HepG2 (cell line): ENCODE measurements around the gene PIK3R1. TPM values are rescaled to one million over a fixed set of nuclear protein-coding genes. Genes with fewer than 3 reads are reported as not detected.

Experiments
- ARHGAP35 ChIP-seq: sonication (generic); formaldehyde crosslinking; IDR thresholded peaks from 2 replicates; pipeline ENCODE4 v1.9.0; 2022; ENCODE audit warnings: mild to moderate bottlenecking, inconsistent platforms, moderate library complexity, missing genetic modification reagents, borderline replicate concordance
- BCLAF1 ChIP-seq: fragments of 450-650 bp; IDR thresholded peaks from 2 replicates; pipeline ENCODE4 v1.6.1; 2017; ENCODE audit warnings: mild to moderate bottlenecking
- BRCA1 ChIP-seq: sonication (generic); formaldehyde crosslinking; IDR thresholded peaks from 2 replicates; pipeline ENCODE4 v1.4.0; 2020; ENCODE audit warnings: missing genetic modification reagents
- GTF3A ChIP-seq: sonication (generic); formaldehyde crosslinking; conservative IDR thresholded peaks from 2 replicates; pipeline ENCODE4 v1.4.0; 2020; ENCODE audit warnings: mild to moderate bottlenecking, missing genetic modification reagents
- HCFC1 ChIP-seq: fragments of 150-350 bp; IDR thresholded peaks from 2 replicates; pipeline ENCODE4 v1.6.1; 2014; ENCODE audit warnings: low read depth, low read length
- HDAC2 ChIP-seq: sonication (generic); formaldehyde crosslinking; IDR thresholded peaks from 2 replicates; pipeline ENCODE4 v1.4.0; 2020; ENCODE audit warnings: missing genetic modification reagents
- MATR3 ChIP-seq: sonication (generic); formaldehyde crosslinking; IDR thresholded peaks from 2 replicates; pipeline ENCODE4 v1.4.0; 2020; ENCODE audit warnings: missing genetic modification reagents
- MED13 ChIP-seq: sonication (generic); formaldehyde crosslinking; IDR thresholded peaks from 2 replicates; pipeline ENCODE4 v1.5.0; 2020; ENCODE audit warnings: missing genetic modification reagents
- MLX ChIP-seq: IDR thresholded peaks from 2 replicates; pipeline ENCODE4 v1.6.1; 2016
- MTA3 ChIP-seq: sonication (generic); formaldehyde crosslinking; IDR thresholded peaks from 2 replicates; pipeline ENCODE4 v1.4.0; 2020; ENCODE audit warnings: missing genetic modification reagents
- MYPOP ChIP-seq: sonication (generic); formaldehyde crosslinking; IDR thresholded peaks from 2 replicates; pipeline ENCODE4 v1.8.1; 2023; ENCODE audit warnings: mild to moderate bottlenecking, moderate library complexity, missing genetic modification reagents
- RFX3 ChIP-seq: IDR thresholded peaks from 2 replicates; pipeline ENCODE4 v1.6.1; 2016; ENCODE audit warnings: missing biosample characterization, missing genetic modification reagents
- SMARCC2 ChIP-seq: fragments of 450-650 bp; IDR thresholded peaks from 2 replicates; pipeline ENCODE4 v1.6.1; 2017; ENCODE audit warnings: antibody characterized with exemption, mild to moderate bottlenecking
- STAG1 ChIP-seq: sonication (generic); formaldehyde crosslinking; IDR thresholded peaks from 2 replicates; pipeline ENCODE4 v1.4.0; 2020; ENCODE audit warnings: missing genetic modification reagents
- TEAD3 ChIP-seq: optimal IDR thresholded peaks from 2 replicates; pipeline ENCODE3; 2016; ENCODE audit warnings: borderline replicate concordance
- YEATS2 ChIP-seq: sonication (generic); formaldehyde crosslinking; IDR thresholded peaks from 2 replicates; pipeline ENCODE4 v1.4.0; 2020; ENCODE audit warnings: missing genetic modification reagents, borderline replicate concordance
- ZKSCAN8 ChIP-seq: IDR thresholded peaks from 2 replicates; pipeline ENCODE4 v1.6.1; 2016; ENCODE audit warnings: borderline replicate concordance, missing genetic modification reagents, missing compliant biosample characterization
- ZMYM3 ChIP-seq: sonication (generic); formaldehyde crosslinking; IDR thresholded peaks from 2 replicates; pipeline ENCODE4 v1.5.1; 2020; ENCODE audit warnings: mild to moderate bottlenecking, missing genetic modification reagents
- ZNF546 ChIP-seq: sonication (generic); formaldehyde crosslinking; conservative IDR thresholded peaks from 2 replicates; pipeline ENCODE4 v1.8.1; 2023; ENCODE audit warnings: mild to moderate bottlenecking, missing genetic modification reagents
- ZNF567 ChIP-seq: sonication (generic); formaldehyde crosslinking; IDR thresholded peaks from 2 replicates; pipeline ENCODE4 v1.8.1; 2023; ENCODE audit warnings: mild to moderate bottlenecking, missing genetic modification reagents, borderline replicate concordance
- ZNF747 ChIP-seq: sonication (generic); formaldehyde crosslinking; IDR thresholded peaks from 2 replicates; pipeline ENCODE4 v1.8.1; 2023; ENCODE audit warnings: missing genetic modification reagents, mild to moderate bottlenecking, borderline replicate concordance
- ZNF776 ChIP-seq: sonication (generic); formaldehyde crosslinking; IDR thresholded peaks from 2 replicates; pipeline ENCODE4 v1.4.0; 2020; ENCODE audit warnings: mild to moderate bottlenecking, missing genetic modification reagents
- polyA plus RNA-seq, 8 experiments: library from polyadenylated mRNA; depleted of rRNA in 3 of 8; stranded (reverse) in 7 of 8; unstranded in 1 of 8; fragments of >200 nt; fragmentation: Illumina TruSeq in 4 of 8; extraction: Trizol in 4 of 8; gene quantifications; 2 replicates each; pipeline versions ENCODE4 v1.2.1 to v1.2.3, GENCODE V29; 2011 to 2016; ENCODE audit warnings: low read depth in 4 of 8, missing spikeins in 1 of 8, mixed read lengths in 1 of 8; ENCODE audit not compliant: insufficient read depth in 1 of 8
- total RNA-seq, 5 experiments: library from RNA; depleted of rRNA; stranded (reverse); fragments of >200 nt; fragmentation: Illumina TruSeq; extraction: Trizol; gene quantifications; 2 replicates each; pipeline ENCODE4 v1.2.3, GENCODE V29; 2016; ENCODE audit warnings: low read depth in 1 of 5
- TF ChIP-seq, protein P1 (sequence below): sonication (generic); formaldehyde crosslinking; IDR thresholded peaks from 2 replicates; pipeline ENCODE4 v1.5.0; 2020; ENCODE audit warnings: missing genetic modification reagents
- TF ChIP-seq, protein P2 (sequence below): sonication (generic); formaldehyde crosslinking; IDR thresholded peaks from 2 replicates; pipeline ENCODE4 v1.4.0; 2020; ENCODE audit warnings: missing genetic modification reagents, borderline replicate concordance

Gene PIK3R1
- total and polyA plus RNA-seq, 2 of the 13 experiments (the other 11 are each of a cell fraction or from before 2014, with no cell fraction given), result 8.4 to 21.3 TPM

GRCh38 chr5:68271124-68271523 lies 55.6 kb downstream of the PIK3R1 start (continued):
- TF ChIP-seq RFX3 (CRISPR knock-in tag) (no peak), BRCA1 (CRISPR knock-in tag) (no peak), YEATS2 (CRISPR knock-in tag) (no peak), BCLAF1 (no peak), ARHGAP35 (CRISPR knock-in tag) (no peak), MYPOP (CRISPR knock-in tag) (no peak), GTF3A (CRISPR knock-in tag) (no peak), ZMYM3 (CRISPR knock-in tag) (peak; percentile 44; the same call in 1 of the 2 replicates), MED13 (CRISPR knock-in tag) (no peak), HCFC1 (no peak), ZNF776 (CRISPR knock-in tag) (no peak), ZKSCAN8 (no peak), SMARCC2 (no peak), MATR3 (CRISPR knock-in tag) (no peak), ZNF546 (no peak), MTA3 (CRISPR knock-in tag) (no peak), TEAD3 (peak; percentile 38), MLX (no peak), ZNF567 (no peak), STAG1 (CRISPR knock-in tag) (0 out of 2 replicates have a peak, but pooled peaks have one; percentile 8), HDAC2 (CRISPR knock-in tag) (peak; percentile 79), ZNF747 (CRISPR knock-in tag) (no peak)
- TF ChIP-seq, protein P1, sequence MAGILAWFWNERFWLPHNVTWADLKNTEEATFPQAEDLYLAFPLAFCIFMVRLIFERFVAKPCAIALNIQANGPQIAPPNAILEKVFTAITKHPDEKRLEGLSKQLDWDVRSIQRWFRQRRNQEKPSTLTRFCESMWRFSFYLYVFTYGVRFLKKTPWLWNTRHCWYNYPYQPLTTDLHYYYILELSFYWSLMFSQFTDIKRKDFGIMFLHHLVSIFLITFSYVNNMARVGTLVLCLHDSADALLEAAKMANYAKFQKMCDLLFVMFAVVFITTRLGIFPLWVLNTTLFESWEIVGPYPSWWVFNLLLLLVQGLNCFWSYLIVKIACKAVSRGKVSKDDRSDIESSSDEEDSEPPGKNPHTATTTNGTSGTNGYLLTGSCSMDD, result no peak
- TF ChIP-seq, protein P2, sequence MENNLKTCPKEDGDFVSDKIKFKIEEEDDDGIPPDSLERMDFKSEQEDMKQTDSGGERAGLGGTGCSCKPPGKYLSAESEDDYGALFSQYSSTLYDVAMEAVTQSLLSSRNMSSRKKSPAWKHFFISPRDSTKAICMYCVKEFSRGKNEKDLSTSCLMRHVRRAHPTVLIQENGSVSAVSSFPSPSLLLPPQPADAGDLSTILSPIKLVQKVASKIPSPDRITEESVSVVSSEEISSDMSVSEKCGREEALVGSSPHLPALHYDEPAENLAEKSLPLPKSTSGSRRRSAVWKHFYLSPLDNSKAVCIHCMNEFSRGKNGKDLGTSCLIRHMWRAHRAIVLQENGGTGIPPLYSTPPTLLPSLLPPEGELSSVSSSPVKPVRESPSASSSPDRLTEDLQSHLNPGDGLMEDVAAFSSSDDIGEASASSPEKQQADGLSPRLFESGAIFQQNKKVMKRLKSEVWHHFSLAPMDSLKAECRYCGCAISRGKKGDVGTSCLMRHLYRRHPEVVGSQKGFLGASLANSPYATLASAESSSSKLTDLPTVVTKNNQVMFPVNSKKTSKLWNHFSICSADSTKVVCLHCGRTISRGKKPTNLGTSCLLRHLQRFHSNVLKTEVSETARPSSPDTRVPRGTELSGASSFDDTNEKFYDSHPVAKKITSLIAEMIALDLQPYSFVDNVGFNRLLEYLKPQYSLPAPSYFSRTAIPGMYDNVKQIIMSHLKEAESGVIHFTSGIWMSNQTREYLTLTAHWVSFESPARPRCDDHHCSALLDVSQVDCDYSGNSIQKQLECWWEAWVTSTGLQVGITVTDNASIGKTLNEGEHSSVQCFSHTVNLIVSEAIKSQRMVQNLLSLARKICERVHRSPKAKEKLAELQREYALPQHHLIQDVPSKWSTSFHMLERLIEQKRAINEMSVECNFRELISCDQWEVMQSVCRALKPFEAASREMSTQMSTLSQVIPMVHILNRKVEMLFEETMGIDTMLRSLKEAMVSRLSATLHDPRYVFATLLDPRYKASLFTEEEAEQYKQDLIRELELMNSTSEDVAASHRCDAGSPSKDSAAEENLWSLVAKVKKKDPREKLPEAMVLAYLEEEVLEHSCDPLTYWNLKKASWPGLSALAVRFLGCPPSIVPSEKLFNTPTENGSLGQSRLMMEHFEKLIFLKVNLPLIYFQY (CRISPR knock-in tag), result no peak
